Measurements from ENCODE around the gene DPYSL3. TPM values are rescaled to one million over a fixed set of nuclear protein-coding genes. Genes with fewer than 3 reads are reported as not detected.

Gene DPYSL3
- total and polyA plus RNA-seq, 2 donors (not counting 3 experiments of a cell fraction or from before 2014, with no cell fraction given): 80.3 to 146 TPM

DNA sequence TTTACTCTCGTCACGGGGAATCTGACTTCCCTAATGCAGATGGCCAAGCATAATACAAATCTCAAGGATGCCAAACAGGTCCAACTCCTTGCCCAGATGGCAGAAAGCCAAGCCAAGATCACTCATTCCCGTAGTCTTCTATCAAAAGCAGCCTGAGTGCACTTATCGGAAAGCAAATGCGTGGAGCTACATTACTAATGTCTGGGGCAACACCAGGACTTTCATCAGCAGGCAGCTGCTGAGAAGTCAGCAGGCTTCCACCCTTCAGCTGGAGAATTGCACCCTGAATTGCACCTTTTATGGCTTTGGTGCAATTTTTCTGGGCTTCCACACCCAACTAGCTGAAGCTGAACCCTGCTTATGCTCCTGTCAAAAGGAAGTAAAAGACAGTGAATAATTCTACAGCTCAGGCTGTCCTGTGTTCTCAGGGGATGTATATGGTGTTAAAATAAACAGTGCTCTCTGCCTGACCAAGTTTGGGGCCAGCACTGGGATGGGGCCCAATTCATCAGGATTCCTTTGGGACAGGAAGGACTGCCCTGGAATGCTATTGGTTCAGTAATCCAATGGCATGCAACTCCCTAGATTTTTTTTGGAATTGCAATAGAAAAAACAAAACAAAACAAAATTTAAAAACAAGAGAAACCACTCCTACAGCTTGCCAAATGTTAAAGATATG is 92.6 kb downstream of the DPYSL3 start:
- ChIA-PET CTCF (interaction anchor here (0.7 to 1.7 kb wide), 7 partner anchors 11 to 161 kb away, joined by 3 to 8 read pairs (median 4); no protein-coding TSS in a partner anchor), POLR2A (no interaction called here)
- H3K4me1 ChIP-seq (ENCODE audit: control insufficient read depth, extremely low read depth, insufficient read depth, low read length): no peaks in the 10 kb centered on the region
- H3K27ac ChIP-seq (ENCODE audit: insufficient read depth, low read depth, low read length): no peak overlapping the region
- dilution Hi-C loops (cut with MboI; ENCODE audit: extremely low pct_ligation_motif_present, low sequenced_read_pairs): no loop called here
- no peaks in the 10 kb centered on the region for H4K20me1 ChIP-seq (replicated peaks; ENCODE audit: control insufficient read depth, extremely low read depth, insufficient read depth, low read length)
- no peak overlapping the region for H3K4me2 ChIP-seq (ENCODE audit: insufficient read depth, low read length)
- H3K36me3 ChIP-seq (ENCODE audit: control insufficient read depth in 2 of 2, extremely low read depth in 1 of 2, insufficient read depth in 2 of 2, low read length in 2 of 2): peaks cover 4 to 6% of the 10 kb centered on the region in 2 experiments
- no peaks in the 10 kb centered on the region for H3K9me1 ChIP-seq (replicated peaks; ENCODE audit: control insufficient read depth, extremely low read depth, insufficient read depth, low read length)
- no peaks in the 10 kb centered on the region for H3K27me3 ChIP-seq (ENCODE audit: control insufficient read depth in 2 of 2, insufficient read depth in 2 of 2, low read length in 2 of 2)
- TF ChIP-seq JUN (IDR thresholded peaks at IDR 0.05; ENCODE audit: borderline replicate concordance, insufficient read depth, insufficient read length, low read depth): no peak
- TF ChIP-seq MYC (IDR thresholded peaks at IDR 0.05; ENCODE audit: low read depth, low read length): no peak
- TF ChIP-seq, protein P1, sequence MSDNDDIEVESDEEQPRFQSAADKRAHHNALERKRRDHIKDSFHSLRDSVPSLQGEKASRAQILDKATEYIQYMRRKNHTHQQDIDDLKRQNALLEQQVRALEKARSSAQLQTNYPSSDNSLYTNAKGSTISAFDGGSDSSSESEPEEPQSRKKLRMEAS (IDR thresholded peaks at IDR 0.05; ENCODE audit: insufficient read depth, insufficient read length): no peak
- no peak for TF ChIP-seq POLR2A (IDR thresholded peaks at IDR 0.05; ENCODE audit: low read depth, low read length)
- no peak for TF ChIP-seq POLR2AphosphoS5 (IDR thresholded peaks at IDR 0.05; ENCODE audit: insufficient read depth, low read depth, low read length)
- no peak for TF ChIP-seq FOS (IDR thresholded peaks at IDR 0.05; ENCODE audit: borderline replicate concordance, insufficient read depth, low read length)
- TF ChIP-seq, protein P2, sequence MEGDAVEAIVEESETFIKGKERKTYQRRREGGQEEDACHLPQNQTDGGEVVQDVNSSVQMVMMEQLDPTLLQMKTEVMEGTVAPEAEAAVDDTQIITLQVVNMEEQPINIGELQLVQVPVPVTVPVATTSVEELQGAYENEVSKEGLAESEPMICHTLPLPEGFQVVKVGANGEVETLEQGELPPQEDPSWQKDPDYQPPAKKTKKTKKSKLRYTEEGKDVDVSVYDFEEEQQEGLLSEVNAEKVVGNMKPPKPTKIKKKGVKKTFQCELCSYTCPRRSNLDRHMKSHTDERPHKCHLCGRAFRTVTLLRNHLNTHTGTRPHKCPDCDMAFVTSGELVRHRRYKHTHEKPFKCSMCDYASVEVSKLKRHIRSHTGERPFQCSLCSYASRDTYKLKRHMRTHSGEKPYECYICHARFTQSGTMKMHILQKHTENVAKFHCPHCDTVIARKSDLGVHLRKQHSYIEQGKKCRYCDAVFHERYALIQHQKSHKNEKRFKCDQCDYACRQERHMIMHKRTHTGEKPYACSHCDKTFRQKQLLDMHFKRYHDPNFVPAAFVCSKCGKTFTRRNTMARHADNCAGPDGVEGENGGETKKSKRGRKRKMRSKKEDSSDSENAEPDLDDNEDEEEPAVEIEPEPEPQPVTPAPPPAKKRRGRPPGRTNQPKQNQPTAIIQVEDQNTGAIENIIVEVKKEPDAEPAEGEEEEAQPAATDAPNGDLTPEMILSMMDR (IDR thresholded peaks at IDR 0.05; ENCODE audit: extremely low read depth in 1 of 2, insufficient read depth in 1 of 2, low read depth in 1 of 2, low read length in 2 of 2): no peak
- no peak for TF ChIP-seq EZH2 (IDR thresholded peaks at IDR 0.05; ENCODE audit: borderline replicate concordance, low read depth, low read length, severe bottlenecking)
- no peak for TF ChIP-seq GATA2 (IDR thresholded peaks at IDR 0.05; ENCODE audit: insufficient read depth, insufficient read length, low read depth, low read length)
- BruUV-seq (replicated peaks): no TSS peak
- FAIRE-seq (peak; percentile 31), DNase-seq (ENCODE audit: low read depth, low spot score) (peak; percentile 82)
- H3K4me3 ChIP-seq (replicated peaks in 1 of 3; ENCODE audit: insufficient read depth in 1 of 3, low read depth in 1 of 3, low read length in 3 of 3): no peak overlapping the region
- H3K9me3 ChIP-seq (replicated peaks; ENCODE audit: control insufficient read depth, insufficient read depth, low read length): no peaks in the 10 kb centered on the region
- H2AFZ ChIP-seq (ENCODE audit: low read depth, low read length): no peak overlapping the region
- no peaks in the 10 kb centered on the region for H3K79me2 ChIP-seq (ENCODE audit: control insufficient read depth, insufficient read depth, low read length)
- intact Hi-C loops (cut with micrococcal nuclease): loop anchor here (2.0 kb wide), 1 partner anchor 22 kb away; no protein-coding TSS in a partner anchor
- H3K9ac ChIP-seq (replicated peaks; ENCODE audit: extremely low read depth, insufficient read depth, low read length): no peak overlapping the region
